Measurements from ENCODE around the gene ANKRD13D. TPM values are rescaled to one million over a fixed set of nuclear protein-coding genes. Genes with fewer than 3 reads are reported as not detected.

The ANKRD13D gene
- polyA plus RNA-seq, 1 donor from 2014 or later, result 93.5 TPM

GRCh38 chr11:67255353-67255752 is 33.8 kb upstream of the ANKRD13D start:
- Histone ChIP-seq H3K27ac (ENCODE audit: low read length) (no peak overlapping the region), H3K79me2 (replicated peaks; ENCODE audit: insufficient read depth, low read length) (no peaks in the 10 kb centered on the region), H3K9me3 (ENCODE audit: low read length) (no peaks in the 10 kb centered on the region), H2AFZ (ENCODE audit: low read depth, low read length) (no peak overlapping the region), H3K9ac (ENCODE audit: low read length) (no peak overlapping the region), H3F3A (ENCODE audit: insufficient read depth, low read length, poor library complexity, severe bottlenecking) (no peaks in the 10 kb centered on the region), H3K27me3 (ENCODE audit: insufficient read depth, low read depth, low read length) (no peaks in the 10 kb centered on the region), H3K4me2 (ENCODE audit: low read length) (no peak overlapping the region), H3K4me3 (ENCODE audit: low read length) (no peak overlapping the region), H3K9me2 (ENCODE audit: insufficient read depth, low read length) (no peaks in the 10 kb centered on the region), H4K20me1 (ENCODE audit: insufficient read depth) (no peaks in the 10 kb centered on the region), H3K36me3 (ENCODE audit: insufficient read depth, low read length) (peaks cover 8% of the 10 kb centered on the region)
- TF ChIP-seq REST (IDR thresholded peaks at IDR 0.05; ENCODE audit: borderline replicate concordance), result no peak
- TF ChIP-seq EP300 (conservative IDR thresholded peaks at IDR 0.05; ENCODE audit: poor library complexity, severe bottlenecking), result no peak

GRCh38 chr11:67255864-67256263 is 33.2 kb upstream of the ANKRD13D start:
- Histone ChIP-seq H3K27me3 (ENCODE audit: insufficient read depth, low read depth, low read length) (no peaks in the 10 kb centered on the region), H3K9ac (ENCODE audit: low read length) (no peak overlapping the region), H4K20me1 (ENCODE audit: insufficient read depth) (no peaks in the 10 kb centered on the region), H2AFZ (ENCODE audit: low read depth, low read length) (no peak overlapping the region), H3K4me3 (ENCODE audit: low read length) (no peak overlapping the region), H3F3A (ENCODE audit: insufficient read depth, low read length, poor library complexity, severe bottlenecking) (no peaks in the 10 kb centered on the region), H3K36me3 (ENCODE audit: insufficient read depth, low read length) (peaks cover 8% of the 10 kb centered on the region), H3K27ac (ENCODE audit: low read length) (no peak overlapping the region), H3K9me3 (ENCODE audit: low read length) (no peaks in the 10 kb centered on the region), H3K79me2 (replicated peaks; ENCODE audit: insufficient read depth, low read length) (no peaks in the 10 kb centered on the region), H3K9me2 (ENCODE audit: insufficient read depth, low read length) (no peaks in the 10 kb centered on the region), H3K4me2 (ENCODE audit: low read length) (no peak overlapping the region)
- TF ChIP-seq MXI1 (conservative IDR thresholded peaks at IDR 0.05; ENCODE audit: poor library complexity, severe bottlenecking), result no peak
- TF ChIP-seq POLR2AphosphoS5 (IDR thresholded peaks at IDR 0.05), result no peak
- TF ChIP-seq REST (IDR thresholded peaks at IDR 0.05; ENCODE audit: borderline replicate concordance), result no peak
- no peak for TF ChIP-seq EP300 (conservative IDR thresholded peaks at IDR 0.05; ENCODE audit: poor library complexity, severe bottlenecking)
- no peak for TF ChIP-seq RAD21 (conservative IDR thresholded peaks at IDR 0.05)
- no peak for TF ChIP-seq TAF1 (IDR thresholded peaks at IDR 0.05; ENCODE audit: low read depth)
- TF ChIP-seq EZH2 (IDR thresholded peaks at IDR 0.05; ENCODE audit: borderline replicate concordance, insufficient read depth, low read length, poor library complexity, severe bottlenecking), result no peak
- no peak for TF ChIP-seq CTCF (IDR thresholded peaks at IDR 0.05; ENCODE audit: poor library complexity, severe bottlenecking)
- TF ChIP-seq SMC3 (conservative IDR thresholded peaks at IDR 0.05; ENCODE audit: poor library complexity), result no peak

Measured in neural cell (in vitro differentiated cells).